ENCODE measurements around the gene RNF111. TPM values are rescaled to one million over a fixed set of nuclear protein-coding genes. Genes with fewer than 3 reads are reported as not detected.

RNF111 gene
- total RNA-seq, 2 donors from 2014 or later = 15.4 to 22.5 TPM

- WGBS = 96% methylated on average over 4 of the region's 4 CpGs
- Histone ChIP-seq H3K9me3 (no peaks in the 10 kb centered on the region), H3K4me3 (no peak overlapping the region), H3K27me3 (replicated peaks; ENCODE audit: insufficient read depth) (no peaks in the 10 kb centered on the region), H3K27ac (no peak overlapping the region), H3K36me3 (no peaks in the 10 kb centered on the region), H3K4me1 (replicated peaks) (no peaks in the 10 kb centered on the region)
- intact Hi-C loops (cut with DNase I) = no loop called here
- TF ChIP-seq CTCF (IDR thresholded peaks at IDR 0.05) (no peak), POLR2A (IDR thresholded peaks at IDR 0.05) (no peak), POLR2AphosphoS5 (IDR thresholded peaks at IDR 0.05) (no peak)
- no peak for DNase-seq (ENCODE audit: low spot score)
Measured at GRCh38 chr15:59028387-59028955, 41.0 kb downstream of the RNF111 start.

GRCh38 chr15:59029554-59029953, 42.1 kb downstream of the RNF111 start:
- H3K4me1 ChIP-seq (replicated peaks) = no peaks in the 10 kb centered on the region
- H3K27me3 ChIP-seq (replicated peaks; ENCODE audit: insufficient read depth) = no peaks in the 10 kb centered on the region
- no peaks in the 10 kb centered on the region for H3K9me3 ChIP-seq
- TF ChIP-seq POLR2AphosphoS5 (IDR thresholded peaks at IDR 0.05) (no peak), POLR2A (IDR thresholded peaks at IDR 0.05) (no peak), CTCF (IDR thresholded peaks at IDR 0.05) (no peak)
- intact Hi-C loops (cut with DNase I) = no loop called here
- DNase-seq (ENCODE audit: low spot score) = no peak
- H3K4me3 ChIP-seq = no peak overlapping the region
- H3K27ac ChIP-seq = no peak overlapping the region
- no peaks in the 10 kb centered on the region for H3K36me3 ChIP-seq
- 83% methylated on average over 1 of the region's 1 CpG for WGBS

- Histone ChIP-seq H3K4me3 (no peak overlapping the region), H3K4me1 (replicated peaks) (no peaks in the 10 kb centered on the region), H3K27me3 (replicated peaks; ENCODE audit: insufficient read depth) (no peaks in the 10 kb centered on the region), H3K27ac (no peak overlapping the region), H3K9me3 (no peaks in the 10 kb centered on the region), H3K36me3 (no peaks in the 10 kb centered on the region)
- TF ChIP-seq POLR2A (IDR thresholded peaks at IDR 0.05) = no peak
- TF ChIP-seq CTCF (IDR thresholded peaks at IDR 0.05) = no peak
- no peak for TF ChIP-seq POLR2AphosphoS5 (IDR thresholded peaks at IDR 0.05)
- no peak for DNase-seq (ENCODE audit: low spot score)
- 91% methylated on average over 3 of the region's 3 CpGs for WGBS
- intact Hi-C loops (cut with DNase I) = no loop called here
Measured at GRCh38 chr15:59035201-59035600, 47.7 kb downstream of the RNF111 start.

DNA sequence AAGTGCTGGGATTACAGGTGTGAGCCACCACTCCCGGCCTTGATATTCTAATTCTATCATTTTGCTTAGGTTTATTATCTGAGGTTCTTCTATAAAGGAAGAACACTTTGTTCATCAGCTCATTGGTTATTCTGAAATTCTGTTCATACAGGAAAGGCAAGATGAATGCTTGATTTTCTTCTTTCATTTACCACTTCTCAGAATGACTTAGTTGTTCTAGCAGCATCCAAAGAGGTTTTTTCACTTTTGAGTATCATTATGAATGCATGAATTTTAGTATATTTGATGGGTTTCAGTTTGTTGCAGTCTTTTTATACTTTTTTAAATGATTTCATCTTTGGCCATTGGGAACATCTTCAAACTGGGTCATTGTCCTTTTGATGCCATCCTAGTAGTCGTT, 51.8 kb downstream of the RNF111 start:
- Histone ChIP-seq H3K4me1 (replicated peaks) (no peaks in the 10 kb centered on the region), H3K9me3 (no peaks in the 10 kb centered on the region), H3K27me3 (replicated peaks; ENCODE audit: insufficient read depth) (no peaks in the 10 kb centered on the region), H3K36me3 (no peaks in the 10 kb centered on the region), H3K27ac (no peak overlapping the region), H3K4me3 (no peak overlapping the region)
- intact Hi-C loops (cut with DNase I) = no loop called here
- WGBS = 89% methylated on average over 2 of the region's 2 CpGs
- TF ChIP-seq CTCF (IDR thresholded peaks at IDR 0.05) = no peak
- no peak for TF ChIP-seq POLR2AphosphoS5 (IDR thresholded peaks at IDR 0.05)
- no peak for TF ChIP-seq POLR2A (IDR thresholded peaks at IDR 0.05)
- no peak for DNase-seq (ENCODE audit: low spot score)

DNA sequence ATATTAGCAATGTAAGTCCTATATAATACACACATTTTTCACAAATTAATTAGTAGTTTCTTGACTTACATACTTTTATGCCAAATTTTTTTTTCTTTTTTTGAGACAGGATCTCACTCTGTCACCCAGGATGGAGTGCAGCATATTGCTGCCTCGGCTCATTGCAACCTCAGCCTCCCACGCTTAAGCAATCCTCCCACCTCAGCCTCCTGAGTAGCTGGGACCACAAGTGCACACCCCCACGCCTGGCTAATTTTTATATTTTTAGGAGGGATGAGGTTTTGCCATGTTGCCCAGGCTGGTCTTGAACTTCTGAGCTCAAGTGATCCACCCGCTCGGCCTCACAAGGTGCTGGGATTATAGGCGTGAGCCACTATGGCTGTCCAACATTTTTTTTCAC, 54.6 kb downstream of the RNF111 start:
- no peaks in the 10 kb centered on the region for H3K9me3 ChIP-seq
- H3K4me1 ChIP-seq (replicated peaks) = no peaks in the 10 kb centered on the region
- no peak for TF ChIP-seq POLR2A (IDR thresholded peaks at IDR 0.05)
- TF ChIP-seq CTCF (IDR thresholded peaks at IDR 0.05) = no peak
- no peak for TF ChIP-seq POLR2AphosphoS5 (IDR thresholded peaks at IDR 0.05)
- WGBS = 96% methylated on average over 6 of the region's 6 CpGs
- H3K27me3 ChIP-seq (replicated peaks; ENCODE audit: insufficient read depth) = no peaks in the 10 kb centered on the region
- H3K4me3 ChIP-seq = no peak overlapping the region
- no peaks in the 10 kb centered on the region for H3K36me3 ChIP-seq
- intact Hi-C loops (cut with DNase I) = no loop called here
- H3K27ac ChIP-seq = no peak overlapping the region
- no peak for DNase-seq (ENCODE audit: low spot score)

Measured in prostate gland (tissue), 2 donors.